GM12875 (cell line): ENCODE measurements around the gene FRS2.

Source experiments
- H3K4me3 ChIP-seq: one replicate; pipeline ENCODE4 v1.5.1; 2011; ENCODE audit warnings: low read depth, low read length, control low read depth
- CTCF ChIP-seq: IDR thresholded peaks from 2 replicates; pipeline ENCODE4 v1.5.1; 2011; ENCODE audit warnings: low read depth, mild to moderate bottlenecking, control low read depth, inconsistent platforms, low read length, moderate library complexity, borderline replicate concordance; ENCODE audit not compliant: insufficient read depth

The FRS2 gene

DNA sequence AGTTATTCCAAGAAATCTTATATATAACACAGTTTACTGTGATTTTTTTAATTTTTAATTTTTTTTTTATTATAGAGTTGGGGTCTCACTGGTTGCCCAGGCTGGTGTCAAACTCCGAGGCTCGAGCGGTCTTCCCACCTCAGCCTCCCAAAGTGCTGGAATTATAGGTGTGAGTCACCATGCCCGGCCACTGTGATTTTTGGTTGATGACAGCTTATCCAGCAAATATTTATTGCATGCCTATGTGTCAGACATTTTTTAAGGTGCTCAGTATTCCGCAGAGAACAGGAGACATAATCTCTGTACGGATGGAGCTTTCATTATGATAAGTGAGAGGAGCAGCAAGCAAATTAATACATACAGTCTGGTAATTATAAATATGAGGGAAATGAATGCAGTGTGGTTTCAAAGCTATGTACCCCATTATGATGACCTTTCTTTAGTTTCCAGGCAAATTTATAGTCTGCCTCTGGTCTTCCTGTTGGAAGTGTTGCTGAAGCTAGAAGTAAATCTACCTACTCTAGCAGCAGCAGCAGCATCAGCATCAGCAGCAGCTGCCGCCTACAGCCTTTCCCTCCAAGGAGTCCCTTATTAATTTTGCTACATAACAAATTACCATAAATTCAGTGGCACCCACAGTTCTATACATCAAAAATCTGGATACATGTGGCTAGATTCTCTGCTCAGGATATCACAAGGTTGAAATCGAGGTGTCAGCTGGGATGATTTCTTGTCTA lies 32.3 kb downstream of the FRS2 start:
- no peak overlapping the region for H3K4me3 ChIP-seq
- TF ChIP-seq CTCF: no peak

- H3K4me3 ChIP-seq: no peak overlapping the region
- TF ChIP-seq CTCF: no peak
Measured at GRCh38 chr12:69508091-69508490, 37.9 kb downstream of the FRS2 start.

DNA sequence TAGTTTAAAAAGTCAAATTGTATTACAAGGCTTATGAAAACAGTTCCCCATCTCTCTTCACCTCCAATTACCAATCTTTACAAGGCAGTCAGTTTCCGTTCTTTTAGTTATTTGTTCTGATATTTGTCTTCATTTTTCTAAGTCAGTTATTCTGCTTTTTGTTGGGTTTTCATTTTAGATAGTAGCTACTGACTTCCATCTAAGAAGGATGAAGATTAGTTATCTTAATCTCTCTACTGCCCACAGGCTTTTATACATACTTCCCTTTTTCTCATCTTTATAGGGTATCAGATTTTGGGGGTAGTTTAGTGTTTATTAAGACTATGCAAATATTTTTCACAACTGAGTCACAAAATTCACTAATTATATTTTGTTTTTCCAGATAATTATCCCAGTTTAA lies 38.4 kb downstream of the FRS2 start:
- no peak for TF ChIP-seq CTCF
- H3K4me3 ChIP-seq: no peak overlapping the region

DNA sequence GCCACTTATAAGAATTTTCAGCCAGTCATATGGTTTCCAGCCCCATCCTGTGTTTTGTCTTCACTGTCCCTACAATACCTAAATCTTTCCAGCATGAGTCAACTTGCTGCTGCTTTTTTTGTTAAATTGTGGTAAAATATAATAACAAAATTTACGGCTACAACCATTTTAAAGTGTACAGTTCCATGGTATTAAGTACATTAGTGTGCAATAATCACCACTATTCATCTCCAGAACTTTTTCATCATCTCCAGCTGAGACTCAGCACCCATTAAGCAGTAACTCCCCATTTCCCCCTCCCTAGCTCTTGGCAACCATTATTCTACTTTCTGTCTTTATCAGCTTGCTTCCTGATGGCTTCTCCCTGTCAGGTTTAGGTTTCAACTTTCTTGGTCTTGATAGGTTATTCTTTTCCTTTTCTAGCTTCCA lies 39.1 kb downstream of the FRS2 start:
- TF ChIP-seq CTCF: no peak
- no peak overlapping the region for H3K4me3 ChIP-seq

DNA sequence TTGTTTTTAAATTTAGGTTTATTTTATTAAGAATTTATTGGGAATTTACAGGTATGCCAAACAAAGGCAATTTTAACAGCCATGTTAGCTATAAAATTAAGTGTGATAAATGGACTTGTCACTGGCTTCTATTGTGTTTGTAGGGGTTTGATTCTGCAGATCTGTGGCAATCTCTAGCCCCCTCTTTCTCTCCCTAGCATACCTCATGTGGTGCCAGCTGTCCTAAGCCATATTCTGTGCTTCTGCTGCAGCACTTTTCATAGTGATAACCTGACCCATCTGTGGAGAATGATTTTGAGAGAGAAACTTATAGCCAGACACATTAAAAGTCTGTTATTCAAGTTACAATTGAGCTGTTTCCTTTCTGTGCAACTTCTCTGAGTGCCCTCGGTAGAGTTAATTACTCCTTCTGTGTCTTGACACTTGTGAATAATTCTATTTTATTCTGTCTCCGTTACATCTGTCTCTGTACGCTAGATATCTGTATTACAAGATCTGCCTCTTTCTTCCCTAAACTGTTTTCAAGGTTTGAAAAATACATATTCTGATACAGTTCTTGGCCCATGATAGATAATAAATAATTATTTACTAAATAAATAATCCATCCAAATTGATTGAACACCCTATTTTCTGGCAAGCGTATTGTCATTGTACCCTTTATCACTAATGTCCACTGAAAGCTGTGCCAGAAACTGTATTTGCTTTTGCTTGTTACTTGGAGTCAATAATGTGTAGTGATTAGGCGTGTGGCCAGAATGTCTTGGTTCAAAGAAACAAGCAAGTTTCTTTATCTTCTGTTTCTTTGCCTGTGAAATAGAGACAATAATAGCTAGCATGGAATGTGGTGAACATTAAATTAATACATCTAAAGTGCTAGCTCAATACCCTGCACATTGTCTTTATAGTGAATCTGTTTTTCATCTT lies 40.0 kb downstream of the FRS2 start:
- no peak for TF ChIP-seq CTCF
- no peak overlapping the region for H3K4me3 ChIP-seq

DNA sequence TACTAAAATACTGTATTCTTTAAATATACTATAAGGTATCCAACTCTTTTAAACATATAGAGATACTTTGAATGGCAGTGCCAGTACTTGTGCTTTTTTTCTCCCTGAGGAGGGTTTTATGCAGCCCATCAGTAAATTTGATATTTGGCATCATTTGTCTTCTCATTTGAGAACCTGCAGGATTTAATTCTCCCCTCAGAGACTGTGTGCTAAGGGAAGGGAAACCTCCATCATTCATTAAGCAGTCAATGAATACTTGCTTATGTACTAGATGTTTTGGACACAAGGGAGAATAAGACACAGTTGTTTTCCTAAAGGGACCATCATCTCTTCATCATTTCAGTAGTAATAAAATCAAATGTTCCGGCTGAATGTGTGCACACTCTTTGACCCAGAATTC lies 40.8 kb downstream of the FRS2 start:
- no peak for TF ChIP-seq CTCF
- no peak overlapping the region for H3K4me3 ChIP-seq
